Fibroblast of lung (primary cell): Measurements from ENCODE around the gene ITFG1. TPM values are rescaled to one million over a fixed set of nuclear protein-coding genes. Genes with fewer than 3 reads are reported as not detected.

ENCODE experiments used
- DNase-seq, 2 donors: peaks; one replicate each; pipeline versions ENCODE4 v3.0.0 to v3.0.0-alpha.2; 2010; ENCODE audit warnings: low read depth in 2 of 2
- H2AFZ ChIP-seq: 2 replicates; pipeline ENCODE4 v1.5.1; 2012; ENCODE audit warnings: low read length, control low read depth, inconsistent platforms
- H3K27ac ChIP-seq: 2 replicates; pipeline ENCODE4 v1.5.1; 2011; ENCODE audit warnings: low read length, control low read depth; ENCODE audit not compliant: insufficient read depth
- H3K27me3 ChIP-seq: 2 replicates; pipeline ENCODE4 v1.5.1; 2011; ENCODE audit warnings: mild to moderate bottlenecking, low read length; ENCODE audit not compliant: control insufficient read depth, insufficient read depth
- H3K36me3 ChIP-seq: 2 replicates; pipeline ENCODE4 v1.5.1; 2011; ENCODE audit warnings: low read length; ENCODE audit not compliant: control insufficient read depth, insufficient read depth
- H3K4me1 ChIP-seq: 2 replicates; pipeline ENCODE4 v1.5.1; 2011; ENCODE audit warnings: low read length; ENCODE audit not compliant: control insufficient read depth, insufficient read depth; ENCODE audit errors: extremely low read depth
- H3K4me2 ChIP-seq: 2 replicates; pipeline ENCODE4 v1.5.1; 2011; ENCODE audit warnings: low read length, control low read depth; ENCODE audit not compliant: insufficient read depth; ENCODE audit errors: extremely low read depth
- H3K4me3 ChIP-seq, 4 experiments: fragments of 200-600 bp in 1 of 4; sonication (generic) in 1 of 4; replicated peaks in 1 of 4; 2 replicates each; pipeline ENCODE4 v1.5.1; 2011 to 2016; ENCODE audit warnings: low read length in 4 of 4, low read depth in 3 of 4, mild to moderate bottlenecking in 3 of 4, control low read depth in 2 of 4, inconsistent platforms in 1 of 4, mixed read lengths in 1 of 4; ENCODE audit not compliant: insufficient read depth in 1 of 4; ENCODE audit errors: control extremely low read depth in 1 of 4
- H3K79me2 ChIP-seq: 2 replicates; pipeline ENCODE4 v1.5.1; 2012; ENCODE audit warnings: mild to moderate bottlenecking, low read length, inconsistent platforms; ENCODE audit not compliant: control insufficient read depth, insufficient read depth
- H3K9ac ChIP-seq: 2 replicates; pipeline ENCODE4 v1.5.1; 2011; ENCODE audit warnings: mild to moderate bottlenecking, low read length, control low read depth; ENCODE audit not compliant: insufficient read depth
- H3K9me3 ChIP-seq: 2 replicates; pipeline ENCODE4 v1.5.1; 2012; ENCODE audit warnings: low read depth, low read length; ENCODE audit not compliant: control insufficient read depth, insufficient read depth
- H4K20me1 ChIP-seq: 2 replicates; pipeline ENCODE4 v1.5.1; 2011; ENCODE audit warnings: low read length; ENCODE audit not compliant: control insufficient read depth, insufficient read depth; ENCODE audit errors: extremely low read depth
- CTCF ChIP-seq, 2 donors: IDR thresholded peaks in 1 of 2; conservative IDR thresholded peaks in 1 of 2; 1 replicate in 1 of 2; 2 replicates in 1 of 2; pipeline ENCODE4 v1.5.1; 2011 to 2012; ENCODE audit warnings: low read length in 2 of 2, control low read depth in 1 of 2, inconsistent platforms in 1 of 2, low read depth in 1 of 2, mild to moderate bottlenecking in 1 of 2
- EZH2 ChIP-seq: IDR thresholded peaks from 2 replicates; pipeline ENCODE4 v1.5.1; 2012; ENCODE audit warnings: low read length, control low read depth, mild to moderate bottlenecking; ENCODE audit errors: missing control alignments
- polyA plus RNA-seq, 2 donors: library from polyadenylated mRNA; depleted of rRNA in 1 of 2; stranded (reverse) in 1 of 2; unstranded in 1 of 2; fragments of >200 nt; gene quantifications; 2 replicates each; pipeline ENCODE4 v1.2.1, GENCODE V29; 2011 to 2012; ENCODE audit warnings: missing spikeins in 1 of 2
- total RNA-seq: library from RNA; depleted of rRNA; stranded (reverse); fragments of >200 nt; gene quantifications from 2 replicates; pipeline ENCODE4 v1.2.1, GENCODE V29; 2014

ITFG1 gene
- total and polyA plus RNA-seq, 2 donors (not counting 1 experiment from before 2014, with no cell fraction given): 96.1 to 111 TPM

DNA sequence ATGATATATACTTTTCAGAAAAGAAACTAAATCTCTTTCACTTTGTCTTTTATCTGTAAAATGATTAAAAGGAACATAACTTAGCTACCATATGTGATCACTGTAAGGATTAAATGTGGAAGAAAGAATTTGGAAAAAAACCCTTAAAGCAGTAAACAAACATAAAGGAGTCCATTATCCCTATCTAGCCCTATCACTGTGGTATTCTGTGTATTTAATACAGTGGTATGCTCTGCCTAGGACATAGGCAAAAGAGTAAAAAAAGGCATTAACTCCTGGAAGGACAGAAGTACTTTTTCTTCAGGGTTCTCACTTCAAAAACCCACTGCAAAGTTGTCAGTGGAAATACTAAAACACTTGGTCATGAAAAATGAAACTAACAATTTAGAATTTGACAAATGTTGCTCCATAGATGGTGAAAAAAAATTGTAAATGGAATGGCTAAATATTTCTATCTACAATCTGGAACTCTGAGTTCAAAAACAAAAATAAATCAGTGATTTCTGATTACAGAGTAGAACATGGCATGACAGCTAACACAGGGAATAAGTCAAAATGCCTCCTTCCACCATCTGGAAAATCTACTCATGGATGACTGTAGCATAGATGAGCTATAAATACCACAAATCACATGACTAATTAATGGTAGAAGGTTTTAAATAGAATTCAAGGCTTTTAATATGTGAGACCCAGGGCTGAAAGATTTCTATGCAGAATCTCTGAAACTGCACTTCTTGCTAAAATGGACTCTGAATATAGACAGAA lies 140.1 kb downstream of the ITFG1 start:
- Histone ChIP-seq H3K36me3 (no peaks in the 10 kb centered on the region), H3K79me2 (no peaks in the 10 kb centered on the region), H3K27me3 (no peaks in the 10 kb centered on the region), H3K4me2 (peak overlapping the region; percentile 17), H3K9ac (no peak overlapping the region), H3K9me3 (no peaks in the 10 kb centered on the region), H4K20me1 (no peaks in the 10 kb centered on the region), H3K4me3 (peak overlapping the region in 1 of 4 experiments; percentile 8), H2AFZ (no peak overlapping the region), H3K4me1 (peaks cover 3% of the 10 kb centered on the region), H3K27ac (peak overlapping the region; percentile 4)
- TF ChIP-seq CTCF (conservative IDR thresholded peaks at IDR 0.05 in 1 of 2, IDR thresholded peaks at IDR 0.05 in 1 of 2; ENCODE audit: low read depth in 1 of 2, low read length in 2 of 2): no peak
- no peak for TF ChIP-seq EZH2
- peak; percentile 45 to 59 for DNase-seq

DNA sequence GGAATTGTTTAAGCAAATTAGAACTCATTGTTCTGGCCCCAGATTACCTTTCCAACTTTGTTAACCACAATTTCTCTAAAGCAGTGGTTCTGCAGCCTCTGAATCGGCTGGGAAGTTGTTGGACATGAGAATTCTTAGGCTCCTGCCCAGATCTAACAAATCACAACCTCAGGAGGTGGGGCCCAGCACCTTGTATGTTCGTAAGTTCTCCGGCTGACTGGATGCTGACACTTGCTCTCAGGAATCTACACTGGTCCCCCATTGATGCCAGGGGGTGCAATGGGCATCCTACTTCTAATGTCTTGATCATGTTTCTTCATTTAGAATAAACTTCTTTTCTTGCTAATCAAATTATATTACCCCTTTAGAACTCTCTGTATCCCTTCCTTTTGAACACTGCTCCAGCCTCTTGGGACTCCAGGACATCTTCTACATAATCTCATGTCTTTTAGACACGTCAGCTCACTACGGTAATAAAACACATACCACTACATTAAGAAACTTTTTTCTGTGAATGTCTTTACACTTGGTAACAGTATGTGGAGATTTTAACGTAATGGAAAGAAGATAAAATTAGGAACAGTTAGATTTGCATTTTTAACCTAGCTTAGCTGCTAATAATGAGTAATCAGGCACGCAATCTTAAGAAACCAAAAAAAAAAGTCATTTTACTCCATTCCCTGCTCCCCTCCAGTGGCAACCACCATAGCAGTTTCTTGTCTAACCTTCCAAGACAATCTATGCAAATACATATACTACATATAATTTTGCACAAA lies 143.2 kb downstream of the ITFG1 start:
- Histone ChIP-seq H3K9me3 (no peaks in the 10 kb centered on the region), H3K4me2 (no peak overlapping the region), H4K20me1 (no peaks in the 10 kb centered on the region), H2AFZ (no peak overlapping the region), H3K4me1 (peaks cover 3% of the 10 kb centered on the region), H3K9ac (no peak overlapping the region), H3K36me3 (no peaks in the 10 kb centered on the region), H3K79me2 (no peaks in the 10 kb centered on the region), H3K27ac (no peak overlapping the region), H3K27me3 (no peaks in the 10 kb centered on the region), H3K4me3 (no peak overlapping the region)
- TF ChIP-seq CTCF (conservative IDR thresholded peaks at IDR 0.05 in 1 of 2, IDR thresholded peaks at IDR 0.05 in 1 of 2; ENCODE audit: low read depth in 1 of 2, low read length in 2 of 2) (no peak), EZH2 (no peak)
- peak in 1 of 2 donors; percentile 20 for DNase-seq

- H3K9me3 ChIP-seq: no peaks in the 10 kb centered on the region
- no peak for DNase-seq
- H3K27me3 ChIP-seq: no peaks in the 10 kb centered on the region
- H3K79me2 ChIP-seq: no peaks in the 10 kb centered on the region
- H3K9ac ChIP-seq: no peak overlapping the region
- no peak overlapping the region for H3K4me3 ChIP-seq
- TF ChIP-seq CTCF (conservative IDR thresholded peaks at IDR 0.05 in 1 of 2, IDR thresholded peaks at IDR 0.05 in 1 of 2; ENCODE audit: low read depth in 1 of 2, low read length in 2 of 2): no peak
- TF ChIP-seq EZH2: no peak
- peaks cover 3% of the 10 kb centered on the region for H3K4me1 ChIP-seq
- H3K27ac ChIP-seq: no peak overlapping the region
- no peak overlapping the region for H2AFZ ChIP-seq
- no peaks in the 10 kb centered on the region for H3K36me3 ChIP-seq
- H4K20me1 ChIP-seq: no peaks in the 10 kb centered on the region
- no peak overlapping the region for H3K4me2 ChIP-seq
Observed at GRCh38 chr16:47316442-47317015, 144.3 kb downstream of the ITFG1 start.
